Sciatic nerve (tissue), 2 donors: ENCODE measurements around the gene PLEKHM2. TPM values are rescaled to one million over a fixed set of nuclear protein-coding genes. Genes with fewer than 3 reads are reported as not detected.

Source experiments
- ATAC-seq: fragments of 200-7000 bp; cut with Tn5 transposase; one replicate; pipeline ENCODE4 v1.9.1; 2020; ENCODE audit warnings: mild to moderate bottlenecking, moderate library complexity
- DNase-seq: peaks from one replicate; pipeline ENCODE4 v3.0.0-alpha.2; 2020; ENCODE audit warnings: low spot score
- intact Hi-C: fragments of 100-400 bp; cut with DNase I; formaldehyde crosslinking; loops from one replicate; pipeline ENCODE4 v1.14.2; 2022
- total RNA-seq: library from RNA; stranded (reverse); fragmentation: NEBNext Ultra II Directional; extraction: Animal tissue kit (Norgen Biotek cat#: 25700); gene quantifications from one replicate; pipeline ENCODE4 v1.2.1, GENCODE V29; 2021
- donor health status: DM: no; HTN: no; CAD: no.
- donor health status: DM: no; HTN: no; CAD: no.

The PLEKHM2 gene
- total RNA-seq, 1 donor from 2014 or later: 67.8 TPM

- intact Hi-C loops: no loop called here
- ATAC-seq (no peak), DNase-seq (no peak)
These were observed 9.5 kb upstream of the PLEKHM2 start for GRCh38 chr1:15674386-15675159.

GRCh38 chr1:15676010-15676409 lies 8.1 kb upstream of the PLEKHM2 start:
- intact Hi-C loops: no loop called here

GRCh38 chr1:15676688-15677661 lies 7.1 kb upstream of the PLEKHM2 start:
- intact Hi-C loops: no loop called here
- ATAC-seq: no peak
- no peak for DNase-seq

More at GRCh38 chr1:15676010-15676409, 8.1 kb upstream of the PLEKHM2 start:
- no peak for DNase-seq
- no peak for ATAC-seq

GRCh38 chr1:15678578-15678977 lies 5.5 kb upstream of the PLEKHM2 start:
- DNase-seq: no peak
- intact Hi-C loops: no loop called here
- ATAC-seq: no peak

GRCh38 chr1:15680131-15680530 lies 4.0 kb upstream of the PLEKHM2 start:
- intact Hi-C loops: no loop called here
- ATAC-seq (no peak), DNase-seq (no peak)

GRCh38 chr1:15680561-15681348 lies 3.4 kb upstream of the PLEKHM2 start:
- DNase-seq (no peak), ATAC-seq (peak; percentile 68)
- intact Hi-C loops: no loop called here

- DNase-seq: no peak
- intact Hi-C loops: no loop called here
- no peak for ATAC-seq
These were observed 2.5 kb upstream of the PLEKHM2 start for GRCh38 chr1:15681349-15682292.

GRCh38 chr1:15682936-15683341 lies 1.2 kb upstream of the PLEKHM2 start:
- ATAC-seq: peak; percentile 5
- intact Hi-C loops: no loop called here

GRCh38 chr1:15683345-15684039 lies 628 bp upstream of the PLEKHM2 start:
- DNase-seq: no peak

More at GRCh38 chr1:15682936-15683341, 1.2 kb upstream of the PLEKHM2 start:
- no peak for DNase-seq

GRCh38 chr1:15684468-15685291 lies 560 bp downstream of the PLEKHM2 start:
- intact Hi-C loops: loop anchor here (5.0 kb wide), 1 partner anchor 67 kb away; the partner anchor contains the start of gene DDI2
- DNase-seq (peak; percentile 75), ATAC-seq (peak; percentile 44)

More at GRCh38 chr1:15683345-15684039, 628 bp upstream of the PLEKHM2 start:
- ATAC-seq: peak; percentile 7
- intact Hi-C loops: no loop called here

GRCh38 chr1:15685820-15686219 lies 1.7 kb downstream of the PLEKHM2 start:
- ATAC-seq (no peak), DNase-seq (no peak)
- intact Hi-C loops: loop anchor here (5.0 kb wide), 1 partner anchor 69 kb away; the partner anchor contains the start of gene DDI2

GRCh38 chr1:15687446-15687845 lies 3.3 kb downstream of the PLEKHM2 start:
- ATAC-seq (no peak), DNase-seq (no peak)
- intact Hi-C loops: loop anchor here (5.0 kb wide), 1 partner anchor 70 kb away; the partner anchor contains the start of gene DDI2

GRCh38 chr1:15690317-15690716 lies 6.2 kb downstream of the PLEKHM2 start:
- ATAC-seq (no peak), DNase-seq (no peak)
- intact Hi-C loops: no loop called here

GRCh38 chr1:15691434-15692032 lies 7.4 kb downstream of the PLEKHM2 start:
- no peak for DNase-seq
- ATAC-seq: peak; percentile 61
- intact Hi-C loops: no loop called here

GRCh38 chr1:15692121-15692682 lies 8.1 kb downstream of the PLEKHM2 start:
- intact Hi-C loops: no loop called here
- no peak for DNase-seq
- ATAC-seq: no peak

GRCh38 chr1:15693371-15693770 lies 9.3 kb downstream of the PLEKHM2 start:
- intact Hi-C loops: no loop called here
- no peak for DNase-seq
- no peak for ATAC-seq
